ENCODE results near the gene CREB3L2. TPM values are rescaled to one million over a fixed set of nuclear protein-coding genes. Genes with fewer than 3 reads are reported as not detected.
"Not testable (repeated sequence)": the region's sequence is repeated elsewhere in the genome, so short reads cannot be mapped to it uniquely, and the experiment has no call there.

CREB3L2 gene
- total and polyA plus RNA-seq, 2 of the 13 experiments (the other 11 are each of a cell fraction or from before 2014, with no cell fraction given): 22.1 to 41.1 TPM

- TF ChIP-seq ATF7 (IDR thresholded peaks at IDR 0.05): peak; percentile 39; the same call in 1 of the 2 replicates
- TF ChIP-seq ATF7 (CRISPR knock-in tag; IDR thresholded peaks at IDR 0.05): no peak
- no peak for TF ChIP-seq MIER2 (CRISPR knock-in tag; IDR thresholded peaks at IDR 0.05)
- ATAC-seq (no peak), DNase-seq (ENCODE audit: low spot score) (no peak), FAIRE-seq (no peak)
- intact Hi-C loops (cut with micrococcal nuclease; ENCODE audit: unreplicated experiment): no loop called here
- Histone ChIP-seq H3K79me2 (ENCODE audit: insufficient read depth, low read length) (no peaks in the 10 kb centered on the region), H4K20me1 (ENCODE audit: insufficient read depth, low read length) (no peaks in the 10 kb centered on the region), H3K36me3 (replicated peaks in 1 of 2; ENCODE audit: control insufficient read depth in 1 of 2, insufficient read depth in 2 of 2, low read length in 2 of 2) (no peaks in the 10 kb centered on the region), H3K4me2 (ENCODE audit: low read depth, low read length) (no peak overlapping the region), H3K4me3 (replicated peaks in 1 of 3; ENCODE audit: insufficient read depth in 1 of 3, low read depth in 2 of 3, low read length in 3 of 3) (no peak overlapping the region), H3K4me1 (ENCODE audit: insufficient read depth, low read length) (peaks cover 13% of the 10 kb centered on the region), H3K9me3 (ENCODE audit: low read length) (peaks cover 27% of the 10 kb centered on the region), H3K27me3 (ENCODE audit: control insufficient read depth in 1 of 2, insufficient read depth in 2 of 2, low read length in 2 of 2) (no peaks in the 10 kb centered on the region; a peak in 1 of 5 replicates), H2AFZ (ENCODE audit: low read length) (no peak overlapping the region), H3K27ac (ENCODE audit: extremely low read length, insufficient read depth, low read length) (no peak overlapping the region), H3K9ac (ENCODE audit: insufficient read depth, low read depth, low read length) (no peak overlapping the region)
- POLR2A ChIA-PET: no interaction called here
- 22% methylated on average over 3 of the region's 3 CpGs for WGBS (ENCODE audit: low lambda C conversion rate)
- no TSS peak for BruUV-seq (replicated peaks)
- CTCF ChIA-PET (ENCODE audit: low intra/inter-chr PET ratio, low total read pairs): no interaction called here
- in situ Hi-C loops (cut with HindIII; ENCODE audit: extremely low pct_ligation_motif_present, low pct_unique_long_range_greater_than_20kb): no loop called here
Observed at GRCh38 chr7:137835486-137836112, 166.3 kb downstream of the CREB3L2 start.

- H3K4me3 ChIP-seq (replicated peaks in 1 of 3; ENCODE audit: insufficient read depth in 1 of 3, low read depth in 2 of 3, low read length in 3 of 3): no peak overlapping the region
- ATAC-seq (no peak), FAIRE-seq (no peak), DNase-seq (ENCODE audit: low spot score) (no peak)
- in situ Hi-C loops (cut with HindIII; ENCODE audit: extremely low pct_ligation_motif_present, low pct_unique_long_range_greater_than_20kb): no loop called here
- ChIA-PET POLR2A (no interaction called here), CTCF (ENCODE audit: low intra/inter-chr PET ratio, low total read pairs) (no interaction called here)
- no peaks in the 10 kb centered on the region; a peak in 1 of 5 replicates for H3K27me3 ChIP-seq (ENCODE audit: control insufficient read depth in 1 of 2, insufficient read depth in 2 of 2, low read length in 2 of 2)
- intact Hi-C loops (cut with micrococcal nuclease; ENCODE audit: unreplicated experiment): no loop called here
- H3K9me3 ChIP-seq (ENCODE audit: low read length): peaks cover 27% of the 10 kb centered on the region
- no peak overlapping the region for H3K9ac ChIP-seq (ENCODE audit: insufficient read depth, low read depth, low read length)
- H3K79me2 ChIP-seq (ENCODE audit: insufficient read depth, low read length): no peaks in the 10 kb centered on the region
- no peak overlapping the region for H3K27ac ChIP-seq (ENCODE audit: extremely low read length, insufficient read depth, low read length)
- no peak overlapping the region for H3K4me2 ChIP-seq (ENCODE audit: low read depth, low read length)
- 0 out of 2 replicates have a peak, but pooled peaks have one; percentile 21 for TF ChIP-seq SRF (IDR thresholded peaks at IDR 0.05; ENCODE audit: low read depth, low read length)
- TF ChIP-seq CEBPB (IDR thresholded peaks at IDR 0.05; ENCODE audit: borderline replicate concordance, low read depth, low read length): peak; percentile 57
- TF ChIP-seq CEBPZ (IDR thresholded peaks at IDR 0.05; ENCODE audit: low read length): no peak
- no peak for TF ChIP-seq NPAS2 (CRISPR knock-in tag; IDR thresholded peaks at IDR 0.05; ENCODE audit: borderline replicate concordance)
- H3K4me1 ChIP-seq (ENCODE audit: insufficient read depth, low read length): peaks cover 5% of the 10 kb centered on the region; the same call in 1 of the 2 replicates
- H2AFZ ChIP-seq (ENCODE audit: low read length): no peak overlapping the region
- no TSS peak for BruUV-seq (replicated peaks)
- no peaks in the 10 kb centered on the region for H3K36me3 ChIP-seq (replicated peaks in 1 of 2; ENCODE audit: control insufficient read depth in 1 of 2, insufficient read depth in 2 of 2, low read length in 2 of 2)
- no peaks in the 10 kb centered on the region for H4K20me1 ChIP-seq (ENCODE audit: insufficient read depth, low read length)
- WGBS (ENCODE audit: low lambda C conversion rate): 93% methylated on average over 1 of the region's 1 CpG
Observed at GRCh38 chr7:137834552-137834951, 167.3 kb downstream of the CREB3L2 start.

- H4K20me1 ChIP-seq (ENCODE audit: insufficient read depth, low read length); FAIRE-seq; H3K27me3 ChIP-seq (ENCODE audit: control insufficient read depth in 1 of 2, insufficient read depth in 2 of 2, low read length in 2 of 2); DNase-seq (ENCODE audit: low spot score); POLR2A ChIA-PET; in situ Hi-C loops (cut with HindIII; ENCODE audit: extremely low pct_ligation_motif_present, low pct_unique_long_range_greater_than_20kb); H3K4me1 ChIP-seq (ENCODE audit: insufficient read depth, low read length); CTCF ChIA-PET (ENCODE audit: low intra/inter-chr PET ratio, low total read pairs); BruUV-seq (replicated peaks); H3K4me3 ChIP-seq (replicated peaks in 1 of 3; ENCODE audit: insufficient read depth in 1 of 3, low read depth in 2 of 3, low read length in 3 of 3); H3K27ac ChIP-seq (ENCODE audit: extremely low read length, insufficient read depth, low read length); intact Hi-C loops (cut with micrococcal nuclease; ENCODE audit: unreplicated experiment); H3K36me3 ChIP-seq (replicated peaks in 1 of 2; ENCODE audit: control insufficient read depth in 1 of 2, insufficient read depth in 2 of 2, low read length in 2 of 2); H3K79me2 ChIP-seq (ENCODE audit: insufficient read depth, low read length); H3K4me2 ChIP-seq (ENCODE audit: low read depth, low read length); H2AFZ ChIP-seq (ENCODE audit: low read length); H3K9ac ChIP-seq (ENCODE audit: insufficient read depth, low read depth, low read length); ATAC-seq: not testable (repeated sequence)
- WGBS (ENCODE audit: low lambda C conversion rate): 43% methylated on average over 2 of the region's 2 CpGs
- H3K9me3 ChIP-seq (ENCODE audit: low read length): peaks cover 27% of the 10 kb centered on the region
Observed at GRCh38 chr7:137832990-137833389, 168.9 kb downstream of the CREB3L2 start.
